Measurements from ENCODE around the gene OTUD5.
"Not testable (repeated sequence)": the region's sequence is repeated elsewhere in the genome, so short reads cannot be mapped to it uniquely, and the experiment has no call there.

The OTUD5 gene

DNA sequence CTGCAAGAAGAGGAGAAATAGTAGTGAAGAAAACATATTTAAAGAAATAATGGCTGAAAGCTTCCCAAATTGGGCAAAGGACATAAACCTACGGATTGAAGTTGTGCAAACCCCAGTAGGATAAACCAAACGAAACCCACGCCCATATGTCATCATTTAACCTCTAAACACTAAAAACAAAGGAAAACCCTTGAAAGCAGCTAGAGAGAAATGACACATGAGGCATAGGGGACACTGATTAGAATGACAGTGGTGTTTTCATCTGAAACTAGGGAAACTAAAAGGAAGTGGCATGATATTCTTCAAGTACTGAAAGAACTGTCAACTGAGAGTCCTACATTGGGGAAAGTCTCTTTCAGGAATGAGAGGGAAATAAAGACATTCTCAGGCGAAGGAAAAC lies 80.5 kb downstream of the OTUD5 start:
- DNase-seq = not testable (repeated sequence)

All from activated CD4-positive, alpha-beta T cell treated with anti-CD3 and anti-CD28 coated beads for 1 hour (primary cell).